Measurements from ENCODE around the gene MYBPH.

DNA sequence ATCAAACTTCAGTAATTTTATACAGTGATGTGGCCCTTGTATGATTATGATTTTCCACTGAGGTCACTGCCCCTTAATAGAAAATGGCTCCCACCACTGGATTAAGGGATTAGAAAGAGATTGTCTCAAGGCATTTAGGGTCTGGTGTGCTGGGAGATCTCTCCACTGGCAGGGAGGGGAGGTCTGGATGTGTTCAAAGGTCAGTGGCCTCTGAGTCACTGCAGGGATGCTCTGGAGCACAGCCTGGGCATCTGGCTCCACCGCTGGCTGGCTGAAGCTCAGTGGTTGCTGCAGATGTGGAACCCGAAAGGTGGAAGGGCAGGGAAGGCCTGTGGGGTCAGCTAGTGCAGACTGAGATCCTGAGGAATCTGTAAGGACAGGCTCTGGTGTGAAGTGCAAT lies 29.1 kb upstream of the MYBPH start:
- TF ChIP-seq, protein P1, sequence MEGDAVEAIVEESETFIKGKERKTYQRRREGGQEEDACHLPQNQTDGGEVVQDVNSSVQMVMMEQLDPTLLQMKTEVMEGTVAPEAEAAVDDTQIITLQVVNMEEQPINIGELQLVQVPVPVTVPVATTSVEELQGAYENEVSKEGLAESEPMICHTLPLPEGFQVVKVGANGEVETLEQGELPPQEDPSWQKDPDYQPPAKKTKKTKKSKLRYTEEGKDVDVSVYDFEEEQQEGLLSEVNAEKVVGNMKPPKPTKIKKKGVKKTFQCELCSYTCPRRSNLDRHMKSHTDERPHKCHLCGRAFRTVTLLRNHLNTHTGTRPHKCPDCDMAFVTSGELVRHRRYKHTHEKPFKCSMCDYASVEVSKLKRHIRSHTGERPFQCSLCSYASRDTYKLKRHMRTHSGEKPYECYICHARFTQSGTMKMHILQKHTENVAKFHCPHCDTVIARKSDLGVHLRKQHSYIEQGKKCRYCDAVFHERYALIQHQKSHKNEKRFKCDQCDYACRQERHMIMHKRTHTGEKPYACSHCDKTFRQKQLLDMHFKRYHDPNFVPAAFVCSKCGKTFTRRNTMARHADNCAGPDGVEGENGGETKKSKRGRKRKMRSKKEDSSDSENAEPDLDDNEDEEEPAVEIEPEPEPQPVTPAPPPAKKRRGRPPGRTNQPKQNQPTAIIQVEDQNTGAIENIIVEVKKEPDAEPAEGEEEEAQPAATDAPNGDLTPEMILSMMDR (IDR thresholded peaks at IDR 0.05): no peak
- TF ChIP-seq POLR2A (IDR thresholded peaks at IDR 0.05): no peak
